Transverse colon (tissue), 4 donors: Measurements from ENCODE around the gene FIBCD1.

Experiments used
- EP300 ChIP-seq: sonication (generic); formaldehyde crosslinking; IDR thresholded peaks from one replicate; pipeline ENCODE4 v1.6.1; 2017; ENCODE audit warnings: antibody characterized with exemption, low read depth
- POLR2A ChIP-seq: fragments of 450-650 bp; IDR thresholded peaks from one replicate; pipeline ENCODE4 v1.6.1; 2016; ENCODE audit warnings: antibody characterized with exemption, mild to moderate bottlenecking, moderate library complexity
- POLR2AphosphoS5 ChIP-seq, 3 donors: sonication (generic); formaldehyde crosslinking; IDR thresholded peaks; one replicate each; pipeline ENCODE4 v1.6.1; 2016; ENCODE audit warnings: antibody characterized with exemption in 3 of 3
- TF ChIP-seq, protein P1 (sequence below), 5 experiments: fragments of 200-600 bp in 3 of 5; fragments of 450-650 bp in 2 of 5; sonication (generic) in 3 of 5; IDR thresholded peaks; 1 replicate in 2 of 5; 2 replicates in 3 of 5; pipeline ENCODE4 v1.5.1; 2016 to 2017; ENCODE audit warnings: antibody characterized with exemption in 5 of 5, inconsistent platforms in 3 of 5, mild to moderate bottlenecking in 2 of 5, moderate library complexity in 1 of 5

DNA sequence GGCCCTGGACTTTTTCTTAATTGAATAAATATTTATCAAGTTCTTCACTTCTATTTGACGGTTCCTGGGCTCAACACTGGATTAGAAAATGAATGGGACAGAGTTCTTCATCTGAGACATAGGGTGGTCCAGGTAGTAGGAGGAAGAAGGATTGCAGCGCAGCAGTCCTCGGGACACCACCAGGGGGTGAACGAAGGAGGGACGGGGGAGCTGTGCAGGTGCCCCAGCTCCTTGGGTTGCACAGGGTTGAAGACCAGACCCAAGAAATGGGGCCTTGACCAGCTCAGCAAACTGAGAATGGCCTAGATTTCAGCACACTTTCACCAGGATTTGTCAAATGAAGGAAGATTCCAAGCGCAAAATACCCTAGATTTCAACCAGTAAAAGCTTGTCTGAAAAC, 74.5 kb downstream of the FIBCD1 start:
- TF ChIP-seq, protein P1, sequence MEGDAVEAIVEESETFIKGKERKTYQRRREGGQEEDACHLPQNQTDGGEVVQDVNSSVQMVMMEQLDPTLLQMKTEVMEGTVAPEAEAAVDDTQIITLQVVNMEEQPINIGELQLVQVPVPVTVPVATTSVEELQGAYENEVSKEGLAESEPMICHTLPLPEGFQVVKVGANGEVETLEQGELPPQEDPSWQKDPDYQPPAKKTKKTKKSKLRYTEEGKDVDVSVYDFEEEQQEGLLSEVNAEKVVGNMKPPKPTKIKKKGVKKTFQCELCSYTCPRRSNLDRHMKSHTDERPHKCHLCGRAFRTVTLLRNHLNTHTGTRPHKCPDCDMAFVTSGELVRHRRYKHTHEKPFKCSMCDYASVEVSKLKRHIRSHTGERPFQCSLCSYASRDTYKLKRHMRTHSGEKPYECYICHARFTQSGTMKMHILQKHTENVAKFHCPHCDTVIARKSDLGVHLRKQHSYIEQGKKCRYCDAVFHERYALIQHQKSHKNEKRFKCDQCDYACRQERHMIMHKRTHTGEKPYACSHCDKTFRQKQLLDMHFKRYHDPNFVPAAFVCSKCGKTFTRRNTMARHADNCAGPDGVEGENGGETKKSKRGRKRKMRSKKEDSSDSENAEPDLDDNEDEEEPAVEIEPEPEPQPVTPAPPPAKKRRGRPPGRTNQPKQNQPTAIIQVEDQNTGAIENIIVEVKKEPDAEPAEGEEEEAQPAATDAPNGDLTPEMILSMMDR (IDR thresholded peaks at IDR 0.05): no peak
- no peak for TF ChIP-seq POLR2AphosphoS5 (IDR thresholded peaks at IDR 0.05)
- no peak for TF ChIP-seq EP300
- TF ChIP-seq POLR2A: no peak
